HepG2 (cell line): Measurements from ENCODE around the gene ADGRV1. TPM values are rescaled to one million over a fixed set of nuclear protein-coding genes. Genes with fewer than 3 reads are reported as not detected.
A peak's percentile ranks its signal among the peaks of the same experiment; 100 is the strongest.

ENCODE experiments used
- ATAC-seq: fragments of 200-7000 bp; cut with Tn5 transposase; 3 replicates; pipeline ENCODE4 v1.9.1; 2020; ENCODE audit warnings: mild to moderate bottlenecking, moderate library complexity
- BruUV-seq: library from RNA; stranded (reverse); fragments of 400-500 nt; replicated peaks from 2 replicates; lab custom pipeline; 2021; lab: Mats Ljungman, UMichigan
- CTCF ChIA-PET: fragments of 300-600 bp; formaldehyde crosslinking; extraction: SDS; loops from one replicate; lab custom pipeline; 2021; ENCODE audit warnings: low total read pairs, inconsistent platforms, low intra/inter-chr PET ratio; lab: Yijun Ruan, JAX
- POLR2A ChIA-PET: fragments of 350-600 bp; sonication (Branson Sonifier 250); formaldehyde crosslinking; loops from one replicate; lab custom pipeline; 2020; ENCODE audit warnings: antibody characterized with exemption, inconsistent platforms; lab: Yijun Ruan, JAX
- DNase-seq: peaks from one replicate; pipeline ENCODE4 v3.0.0-alpha.2; 2015; ENCODE audit warnings: low spot score
- FAIRE-seq: peaks from 3 replicates; lab custom pipeline; 2011; peaks lifted over from hg19 to GRCh38; lab: Jason Lieb, UNC
- H2AFZ ChIP-seq: one replicate; pipeline ENCODE4 v1.6.1; 2011; ENCODE audit warnings: low read length, inconsistent platforms
- H3K27ac ChIP-seq: fragments of 300-600 bp; 3 replicates; pipeline ENCODE4 v1.8.0; 2011; ENCODE audit warnings: mixed run types, mild to moderate bottlenecking, mixed read lengths, low read length, inconsistent platforms; ENCODE audit not compliant: insufficient read depth; ENCODE audit errors: extremely low read length
- H3K27me3 ChIP-seq, 2 experiments: fragments of 200-600 bp in 1 of 2; 2 replicates in 1 of 2; 3 replicates in 1 of 2; pipeline versions ENCODE4 v1.6.0 to v1.8.0; 2011; ENCODE audit warnings: low read length in 2 of 2, mild to moderate bottlenecking in 2 of 2, moderate library complexity in 2 of 2, inconsistent platforms in 1 of 2; ENCODE audit not compliant: insufficient read depth in 2 of 2, control insufficient read depth in 1 of 2
- H3K36me3 ChIP-seq, 2 experiments: fragments of 200-600 bp in 1 of 2; replicated peaks in 1 of 2; 2 replicates in 1 of 2; 3 replicates in 1 of 2; pipeline versions ENCODE4 v1.5.1 to v1.8.0; 2011; ENCODE audit warnings: low read length in 2 of 2, inconsistent platforms in 1 of 2; ENCODE audit not compliant: insufficient read depth in 2 of 2, control insufficient read depth in 1 of 2
- H3K4me1 ChIP-seq: 2 replicates; pipeline ENCODE4 v1.5.1; 2012; ENCODE audit warnings: low read length, inconsistent platforms; ENCODE audit not compliant: insufficient read depth
- H3K4me2 ChIP-seq: 2 replicates; pipeline ENCODE4 v1.6.0; 2011; ENCODE audit warnings: low read depth, low read length, inconsistent platforms
- H3K4me3 ChIP-seq, 3 experiments: fragments of 200-600 bp in 1 of 3; sonication (generic), shearing (Covaris generic) in 1 of 3; replicated peaks in 1 of 3; 2 replicates each; pipeline ENCODE4 v1.5.1; 2011 to 2016; ENCODE audit warnings: low read length in 3 of 3, inconsistent platforms in 2 of 3, low read depth in 2 of 3, mild to moderate bottlenecking in 2 of 3, control low read depth in 1 of 3, mixed read lengths in 1 of 3; ENCODE audit not compliant: insufficient read depth in 1 of 3
- H3K79me2 ChIP-seq: one replicate; pipeline ENCODE4 v1.6.1; 2011; ENCODE audit warnings: low read length, inconsistent platforms; ENCODE audit not compliant: insufficient read depth
- H3K9ac ChIP-seq: 2 replicates; pipeline ENCODE4 v1.6.0; 2011; ENCODE audit warnings: mild to moderate bottlenecking, low read depth, low read length, inconsistent platforms; ENCODE audit not compliant: insufficient read depth
- H3K9me3 ChIP-seq: 2 replicates; pipeline ENCODE4 v1.5.1; 2012; ENCODE audit warnings: mild to moderate bottlenecking, low read length
- H4K20me1 ChIP-seq: 2 replicates; pipeline ENCODE4 v1.6.0; 2011; ENCODE audit warnings: inconsistent platforms, mild to moderate bottlenecking, low read length, moderate library complexity; ENCODE audit not compliant: insufficient read depth
- CREB1 ChIP-seq, 2 experiments: fragments of 450-650 bp in 1 of 2; IDR thresholded peaks; 2 replicates each; pipeline ENCODE4 v1.6.1; 2016 to 2017; ENCODE audit warnings: control low read depth in 1 of 2, mild to moderate bottlenecking in 1 of 2, missing compliant biosample characterization in 1 of 2, missing genetic modification characterization in 1 of 2
- KLF12 ChIP-seq: sonication (generic); formaldehyde crosslinking; IDR thresholded peaks from 2 replicates; pipeline ENCODE4 v1.4.0; 2020; ENCODE audit warnings: missing genetic modification reagents, borderline replicate concordance
- MED8 ChIP-seq: sonication (generic); formaldehyde crosslinking; IDR thresholded peaks from 2 replicates; pipeline ENCODE4 v1.8.1; 2023; ENCODE audit warnings: mild to moderate bottlenecking, missing genetic modification reagents; ENCODE audit not compliant: insufficient replicate concordance
- MIER3 ChIP-seq: IDR thresholded peaks from 2 replicates; pipeline ENCODE4 v1.6.1; 2016; ENCODE audit warnings: missing compliant biosample characterization, borderline replicate concordance
- PCBP1 ChIP-seq: fragments of 200-400 bp; formaldehyde crosslinking; IDR thresholded peaks from 2 replicates; pipeline ENCODE4 v1.6.1; 2017; ENCODE audit warnings: mild to moderate bottlenecking, low read depth, low read length, borderline replicate concordance
- RFXANK ChIP-seq: IDR thresholded peaks from 2 replicates; pipeline ENCODE4 v1.6.1; 2016
- WGBS: methylation state at CpG from one replicate; pipeline ENCODE4 v1.1.6; 2017; ENCODE audit warnings: low lambda C conversion rate; 5-methylcytosine and 5-hydroxymethylcytosine counted together
- in situ Hi-C: cut with HindIII; loops from 2 replicates; pipeline ENCODE4 v1.10.0; 2017; ENCODE audit warnings: low pct_unique_long_range_greater_than_20kb; ENCODE audit not compliant: extremely low pct_ligation_motif_present
- intact Hi-C: fragments of 100-400 bp; cut with micrococcal nuclease; formaldehyde crosslinking; loops from one replicate; pipeline ENCODE4 v1.10.0; 2022; ENCODE audit not compliant: unreplicated experiment
- polyA plus RNA-seq, 8 experiments: library from polyadenylated mRNA; depleted of rRNA in 3 of 8; stranded (reverse) in 7 of 8; unstranded in 1 of 8; fragments of >200 nt; fragmentation: Illumina TruSeq in 4 of 8; extraction: Trizol in 4 of 8; gene quantifications; 2 replicates each; pipeline versions ENCODE4 v1.2.1 to v1.2.3, GENCODE V29; 2011 to 2016; ENCODE audit warnings: low read depth in 4 of 8, missing spikeins in 1 of 8, mixed read lengths in 1 of 8; ENCODE audit not compliant: insufficient read depth in 1 of 8
- total RNA-seq, 5 experiments: library from RNA; depleted of rRNA; stranded (reverse); fragments of >200 nt; fragmentation: Illumina TruSeq; extraction: Trizol; gene quantifications; 2 replicates each; pipeline ENCODE4 v1.2.3, GENCODE V29; 2016; ENCODE audit warnings: low read depth in 1 of 5
- TF ChIP-seq, protein P1 (sequence below): conservative IDR thresholded peaks from 2 replicates; pipeline ENCODE4 v1.6.1; 2018; ENCODE audit warnings: missing genetic modification reagents
- TF ChIP-seq, protein P2 (sequence below): sonication (generic); formaldehyde crosslinking; IDR thresholded peaks from 2 replicates; pipeline ENCODE4 v1.4.0; 2020; ENCODE audit warnings: missing genetic modification reagents

Gene ADGRV1
- total and polyA plus RNA-seq, 2 of the 13 experiments (the other 11 are each of a cell fraction or from before 2014, with no cell fraction given), result 1.7 to 3.9 TPM

DNA sequence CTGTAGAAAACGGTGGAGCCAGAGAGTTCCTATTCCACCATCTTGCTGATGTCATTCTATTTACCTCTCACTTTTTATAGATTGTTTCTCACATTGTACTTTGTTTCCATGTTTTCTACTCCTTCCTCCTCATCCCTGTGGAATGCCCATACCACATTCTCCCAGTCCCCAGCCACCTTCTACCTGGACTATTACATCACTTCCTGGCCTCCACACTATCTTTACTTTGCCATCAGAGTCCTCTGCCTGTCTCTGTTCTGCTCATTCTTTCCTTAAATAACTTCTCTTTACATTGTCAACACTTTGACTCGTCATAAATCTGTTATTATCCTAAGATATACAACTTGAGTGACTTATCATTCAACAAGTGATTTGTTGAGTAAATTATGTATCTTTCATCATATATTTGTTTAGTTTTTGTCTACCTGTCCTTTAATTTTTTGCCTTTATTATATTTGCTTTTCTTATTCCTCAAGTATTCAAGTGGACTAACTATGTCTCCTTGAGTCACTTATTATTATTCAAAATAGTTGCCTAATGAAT lies 182.5 kb downstream of the ADGRV1 start:
- DNase-seq, result no peak
- no peak overlapping the region for H2AFZ ChIP-seq
- no peaks in the 10 kb centered on the region; the same call in 1 of the 2 replicates for H3K9me3 ChIP-seq
- no peak overlapping the region for H3K4me2 ChIP-seq
- no peaks in the 10 kb centered on the region for H3K36me3 ChIP-seq
- no peaks in the 10 kb centered on the region for H4K20me1 ChIP-seq
- BruUV-seq, result no TSS peak
- H3K79me2 ChIP-seq, result no peaks in the 10 kb centered on the region
- WGBS, result 3% methylated on average over 2 of the region's 2 CpGs
- no peak for ATAC-seq
- ChIA-PET POLR2A (no interaction called here), CTCF (no interaction called here)
- H3K27me3 ChIP-seq, result no peaks in the 10 kb centered on the region
- intact Hi-C loops, result no loop called here
- in situ Hi-C loops, result no loop called here
- H3K4me1 ChIP-seq, result no peaks in the 10 kb centered on the region
- H3K9ac ChIP-seq, result no peak overlapping the region
- H3K27ac ChIP-seq, result no peak overlapping the region
- no peak for FAIRE-seq
- H3K4me3 ChIP-seq, result no peak overlapping the region
- TF ChIP-seq CREB1 (IDR thresholded peaks at IDR 0.05) (0 out of 2 replicates have a peak, but pooled peaks have one; percentile 15), CREB1 (CRISPR knock-in tag; IDR thresholded peaks at IDR 0.05) (no peak), KLF12 (CRISPR knock-in tag) (no peak)
- TF ChIP-seq, protein P1, sequence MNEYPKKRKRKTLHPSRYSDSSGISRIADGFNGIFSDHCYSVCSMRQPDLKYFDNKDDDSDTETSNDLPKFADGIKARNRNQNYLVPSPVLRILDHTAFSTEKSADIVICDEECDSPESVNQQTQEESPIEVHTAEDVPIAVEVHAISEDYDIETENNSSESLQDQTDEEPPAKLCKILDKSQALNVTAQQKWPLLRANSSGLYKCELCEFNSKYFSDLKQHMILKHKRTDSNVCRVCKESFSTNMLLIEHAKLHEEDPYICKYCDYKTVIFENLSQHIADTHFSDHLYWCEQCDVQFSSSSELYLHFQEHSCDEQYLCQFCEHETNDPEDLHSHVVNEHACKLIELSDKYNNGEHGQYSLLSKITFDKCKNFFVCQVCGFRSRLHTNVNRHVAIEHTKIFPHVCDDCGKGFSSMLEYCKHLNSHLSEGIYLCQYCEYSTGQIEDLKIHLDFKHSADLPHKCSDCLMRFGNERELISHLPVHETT, result no peak

DNA sequence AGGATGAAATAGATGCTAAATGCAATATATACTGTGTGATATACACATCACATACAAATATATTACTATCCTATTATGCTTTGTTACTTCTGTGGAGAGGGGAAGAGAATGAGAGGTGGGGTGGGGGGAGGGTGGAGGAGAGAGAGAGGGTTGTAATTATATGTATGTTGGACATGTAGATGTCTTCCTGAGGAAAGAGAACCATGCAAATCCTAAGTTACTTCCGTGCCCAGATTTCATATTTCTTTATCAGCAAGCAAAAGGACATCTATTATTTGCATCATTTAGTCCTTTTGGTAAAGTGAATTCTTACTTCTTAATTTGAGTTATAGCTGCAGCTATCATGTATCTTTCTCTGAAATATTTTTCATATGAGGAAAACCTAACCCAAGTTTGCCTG lies 187.5 kb downstream of the ADGRV1 start:
- no peak overlapping the region for H3K4me3 ChIP-seq
- no TSS peak for BruUV-seq
- FAIRE-seq (no peak), DNase-seq (no peak), ATAC-seq (no peak)
- no peaks in the 10 kb centered on the region for H3K27me3 ChIP-seq
- 0% methylated on average over 1 of the region's 1 CpG for WGBS
- no peak for TF ChIP-seq RFXANK (CRISPR knock-in tag)
- no peak for TF ChIP-seq PCBP1
- TF ChIP-seq MIER3 (CRISPR knock-in tag), result no peak
- TF ChIP-seq MED8 (CRISPR knock-in tag), result no peak
- TF ChIP-seq, protein P2, sequence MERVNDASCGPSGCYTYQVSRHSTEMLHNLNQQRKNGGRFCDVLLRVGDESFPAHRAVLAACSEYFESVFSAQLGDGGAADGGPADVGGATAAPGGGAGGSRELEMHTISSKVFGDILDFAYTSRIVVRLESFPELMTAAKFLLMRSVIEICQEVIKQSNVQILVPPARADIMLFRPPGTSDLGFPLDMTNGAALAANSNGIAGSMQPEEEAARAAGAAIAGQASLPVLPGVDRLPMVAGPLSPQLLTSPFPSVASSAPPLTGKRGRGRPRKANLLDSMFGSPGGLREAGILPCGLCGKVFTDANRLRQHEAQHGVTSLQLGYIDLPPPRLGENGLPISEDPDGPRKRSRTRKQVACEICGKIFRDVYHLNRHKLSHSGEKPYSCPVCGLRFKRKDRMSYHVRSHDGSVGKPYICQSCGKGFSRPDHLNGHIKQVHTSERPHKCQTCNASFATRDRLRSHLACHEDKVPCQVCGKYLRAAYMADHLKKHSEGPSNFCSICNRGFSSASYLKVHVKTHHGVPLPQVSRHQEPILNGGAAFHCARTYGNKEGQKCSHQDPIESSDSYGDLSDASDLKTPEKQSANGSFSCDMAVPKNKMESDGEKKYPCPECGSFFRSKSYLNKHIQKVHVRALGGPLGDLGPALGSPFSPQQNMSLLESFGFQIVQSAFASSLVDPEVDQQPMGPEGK (CRISPR knock-in tag), result no peak
- no peaks in the 10 kb centered on the region; the same call in 1 of the 2 replicates for H3K9me3 ChIP-seq
- H3K9ac ChIP-seq, result no peak overlapping the region
- H3K27ac ChIP-seq, result no peak overlapping the region
- H3K4me1 ChIP-seq, result no peaks in the 10 kb centered on the region
- H3K36me3 ChIP-seq, result no peaks in the 10 kb centered on the region
- intact Hi-C loops (no loop called here), in situ Hi-C loops (no loop called here)
- no peak overlapping the region for H3K4me2 ChIP-seq
- ChIA-PET CTCF (no interaction called here), POLR2A (no interaction called here)
- no peak overlapping the region for H2AFZ ChIP-seq
- H3K79me2 ChIP-seq, result no peaks in the 10 kb centered on the region
- no peaks in the 10 kb centered on the region for H4K20me1 ChIP-seq
